ENCODE results near the gene RHEB. TPM values are rescaled to one million over a fixed set of nuclear protein-coding genes. Genes with fewer than 3 reads are reported as not detected.

RHEB gene, protein sequence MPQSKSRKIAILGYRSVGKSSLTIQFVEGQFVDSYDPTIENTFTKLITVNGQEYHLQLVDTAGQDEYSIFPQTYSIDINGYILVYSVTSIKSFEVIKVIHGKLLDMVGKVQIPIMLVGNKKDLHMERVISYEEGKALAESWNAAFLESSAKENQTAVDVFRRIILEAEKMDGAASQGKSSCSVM
- 100 to 1,000 TPM in 1 of 10 donors, 10 to 100 TPM in 9; 77.1 to 108 (median 86.1) TPM for polyA plus RNA-seq (ENCODE audit: insufficient read length in 10 of 10)
- long read RNA-seq, donor 1, transcript RHEB-201 (8 exons, 2,075 nt): major isoform, 42 of 44 reads
- long read RNA-seq, donor 1, partial matches to known transcripts: 0 of 44 reads
- long read RNA-seq, donor 1, other reads (novel, unspliced or antisense): 0 of 44 reads
- long read RNA-seq, donor 2, transcript RHEB-201 (8 exons, 2,075 nt): major isoform, 30 of 31 reads
- long read RNA-seq, donor 2, partial matches to known transcripts: 0 of 31 reads
- long read RNA-seq, donor 2, other reads (novel, unspliced or antisense): 0 of 31 reads
- long read RNA-seq, donor 3, partial matches to known transcripts: 0 of 1 reads
- long read RNA-seq, donor 3, other reads (novel, unspliced or antisense): 0 of 1 reads
- long read RNA-seq, donor 4, transcript RHEB-201 (8 exons, 2,075 nt): major isoform, 30 of 30 reads
- long read RNA-seq, donor 4, partial matches to known transcripts: 0 of 30 reads
- long read RNA-seq, donor 4, other reads (novel, unspliced or antisense): 0 of 30 reads
- long read RNA-seq, donor 5, transcript RHEB-201 (8 exons, 2,075 nt): major isoform, 34 of 34 reads
- long read RNA-seq, donor 5, partial matches to known transcripts: 0 of 34 reads
- long read RNA-seq, donor 5, other reads (novel, unspliced or antisense): 0 of 34 reads
- long read RNA-seq, donor 6, transcript RHEB-201 (8 exons, 2,075 nt): major isoform, 51 of 52 reads
- long read RNA-seq, donor 6, partial matches to known transcripts: 0 of 52 reads
- long read RNA-seq, donor 6, other reads (novel, unspliced or antisense): 0 of 52 reads
- long read RNA-seq, donor 7, transcript RHEB-201 (8 exons, 2,075 nt): major isoform, 26 of 27 reads
- long read RNA-seq, donor 7, partial matches to known transcripts: 0 of 27 reads
- long read RNA-seq, donor 7, other reads (novel, unspliced or antisense): 0 of 27 reads
- long read RNA-seq, donor 8, transcript RHEB-201 (8 exons, 2,075 nt): major isoform, 26 of 26 reads
- long read RNA-seq, donor 8, partial matches to known transcripts: 0 of 26 reads
- long read RNA-seq, donor 8, other reads (novel, unspliced or antisense): 0 of 26 reads
- long read RNA-seq, donor 9, partial matches to known transcripts: 0 of 4 reads
- long read RNA-seq, donor 9, other reads (novel, unspliced or antisense): 0 of 4 reads

DNA sequence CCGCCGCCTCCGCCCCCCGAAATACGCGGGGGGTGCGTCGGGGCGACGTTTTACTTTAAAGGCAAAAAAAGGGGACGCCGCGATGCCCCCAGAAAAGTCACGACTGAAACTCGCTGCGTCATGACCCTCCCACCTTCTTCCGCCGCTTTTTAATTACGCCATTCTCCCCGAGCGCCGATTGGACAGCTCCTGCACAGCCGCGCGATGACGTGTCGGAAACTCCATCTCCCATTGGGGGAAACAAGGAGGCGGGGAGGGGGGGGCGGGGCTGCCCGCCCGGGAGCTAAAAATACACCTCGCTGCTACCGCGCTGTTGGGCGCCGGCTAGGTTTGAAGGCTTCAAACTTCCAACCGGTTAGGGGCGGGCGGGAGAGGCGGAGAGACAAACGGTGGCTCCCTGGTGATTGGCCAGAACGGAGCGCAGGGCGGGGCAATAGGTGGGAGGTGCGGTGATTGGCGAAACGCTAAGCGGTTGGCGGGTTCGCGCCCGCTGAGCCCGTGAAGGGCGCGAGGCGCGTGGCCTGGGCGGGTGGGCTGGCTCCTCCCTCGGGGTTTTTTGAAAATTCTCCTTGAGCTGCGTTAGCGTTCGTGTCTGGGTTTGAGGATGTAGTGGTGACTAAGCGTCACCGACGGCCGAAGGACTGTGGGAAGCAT is at the start of gene RHEB:
TSS of gene RHEB (minus strand) at position 131 of the 654 bp plus-strand sequence. CDS start 384 bp downstream, outside the sequence.
- DNase-seq: peak; percentile 99 to 100 (median 100)

DNA sequence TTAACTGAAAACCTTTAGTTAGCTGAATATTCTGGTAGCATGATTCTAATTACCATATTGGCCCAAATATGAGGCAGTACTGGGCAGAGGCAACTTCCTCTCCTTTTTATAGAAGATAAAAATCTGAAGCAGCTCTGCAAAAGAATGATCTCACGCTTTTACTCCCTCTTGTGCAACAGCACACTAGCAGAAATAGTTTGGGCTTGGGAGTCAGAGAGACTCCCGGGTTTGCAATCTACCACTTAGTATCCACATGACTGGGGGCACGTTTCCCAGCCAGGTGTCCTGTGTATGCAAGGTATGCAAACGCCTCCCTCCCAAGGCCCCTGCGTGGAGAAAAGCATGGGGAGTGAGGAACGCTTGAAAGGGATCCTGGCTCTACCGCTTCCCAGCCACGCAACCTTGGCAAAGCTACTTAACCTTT is 47.2 kb upstream of the RHEB start:
- peak; percentile 18 to 56 (median 26) for DNase-seq

DNA sequence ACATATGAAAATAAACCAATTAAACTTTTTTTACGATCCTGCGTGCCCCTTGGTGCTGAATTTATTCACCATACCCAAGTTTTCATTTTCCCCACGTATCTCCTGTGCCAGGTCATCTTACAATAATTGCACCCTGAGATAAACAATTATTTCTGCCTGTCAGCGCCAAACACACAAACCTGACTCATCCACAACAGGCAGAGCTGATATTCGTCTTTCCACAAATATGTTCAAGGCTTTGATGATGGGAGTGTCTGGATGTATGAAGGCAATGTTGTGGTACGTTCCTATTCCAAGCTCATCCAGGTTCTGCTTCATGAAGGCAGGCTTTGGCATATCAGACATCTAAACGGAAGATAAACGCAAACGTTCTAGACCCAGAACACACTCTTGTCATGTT is 45.8 kb upstream of the RHEB start:
- peak in 1 of 3 donors; percentile 17 for DNase-seq

DNA sequence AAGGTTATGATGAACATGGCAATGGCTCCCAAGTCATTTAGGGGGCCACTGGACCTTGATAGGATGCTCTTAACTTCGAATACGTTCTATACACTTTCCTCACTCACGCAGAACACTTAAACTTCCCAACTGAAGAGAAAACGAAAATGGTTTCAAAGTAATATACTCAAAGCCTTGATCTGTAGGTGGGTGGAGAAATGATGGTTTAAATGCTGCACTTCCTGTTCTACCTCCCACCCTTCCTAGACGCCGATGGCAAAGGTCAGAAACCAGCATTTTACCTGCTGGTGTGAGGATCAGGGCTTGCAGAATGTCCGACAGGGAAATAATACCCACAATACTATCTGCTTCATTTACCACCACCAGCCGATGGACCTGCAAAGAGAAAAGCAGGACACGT is 40.5 kb upstream of the RHEB start:
- no peak for DNase-seq

DNA sequence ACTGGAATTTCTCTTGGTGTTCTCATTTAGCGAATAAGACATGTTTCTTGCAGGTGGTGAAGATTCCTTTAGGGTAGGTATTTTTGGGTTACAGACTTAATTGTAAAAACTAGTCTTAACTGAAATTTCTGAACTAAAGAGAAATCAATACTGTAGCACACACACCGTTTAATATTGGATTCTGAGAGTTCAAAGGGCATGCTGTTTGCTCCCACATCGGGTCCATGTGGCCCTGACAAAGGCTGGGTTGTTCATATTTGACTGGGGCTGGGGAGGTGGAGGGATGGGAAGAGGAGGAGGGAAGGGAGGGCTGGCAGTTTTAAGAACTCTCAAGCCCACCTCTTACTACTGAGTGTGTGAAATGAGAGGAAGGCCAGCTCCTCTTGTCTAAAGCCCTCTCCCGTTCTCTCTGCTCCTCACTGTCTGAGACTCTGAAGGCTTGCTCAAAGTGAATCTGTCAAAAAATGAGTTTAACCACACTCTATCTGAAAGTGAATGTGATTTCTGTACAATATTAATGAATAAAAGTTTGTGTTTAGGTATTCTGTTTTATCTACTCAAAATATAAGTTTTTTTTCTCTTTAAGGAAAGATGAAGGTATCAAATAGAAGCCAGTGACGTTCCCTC is 40.0 kb upstream of the RHEB start:
- DNase-seq: no peak

DNA sequence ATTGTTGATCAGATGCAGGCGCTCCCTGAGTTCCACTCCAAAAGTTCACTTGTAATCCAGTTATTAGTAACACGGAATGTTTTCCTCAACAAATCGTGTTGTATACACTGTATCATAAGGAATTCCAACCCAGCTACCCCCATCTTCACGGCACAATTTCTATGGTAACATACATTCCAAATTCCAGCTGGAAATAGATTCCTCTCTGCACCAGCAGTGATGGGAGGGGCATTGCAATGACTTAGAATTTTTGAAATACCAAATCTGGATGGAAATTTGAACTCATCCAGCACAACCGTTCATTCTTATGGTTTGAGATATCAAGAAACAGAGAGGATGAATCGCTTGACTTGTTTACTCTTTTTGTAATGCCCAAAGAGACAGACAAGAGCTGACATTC is 38.9 kb upstream of the RHEB start:
- DNase-seq: peak in 1 of 3 donors; percentile 71

DNA sequence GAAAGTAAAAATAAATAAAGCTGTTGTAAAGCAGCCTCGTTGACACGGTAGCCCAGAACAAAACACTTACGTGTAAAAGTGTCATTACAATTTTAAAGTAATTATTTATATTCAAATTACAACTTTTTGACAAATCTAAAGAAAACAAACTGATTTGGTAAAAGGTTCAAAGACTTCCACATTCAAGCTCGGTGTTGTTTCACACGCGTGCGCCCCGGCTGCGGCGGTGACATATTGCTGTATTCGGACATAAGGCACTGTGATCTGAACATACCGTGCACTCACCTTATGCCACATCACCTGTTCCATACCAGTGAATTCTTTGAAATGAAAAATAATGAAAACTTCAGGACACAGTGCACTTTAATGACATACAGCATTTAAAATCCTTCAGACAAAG is 36.9 kb upstream of the RHEB start:
- DNase-seq: no peak

DNA sequence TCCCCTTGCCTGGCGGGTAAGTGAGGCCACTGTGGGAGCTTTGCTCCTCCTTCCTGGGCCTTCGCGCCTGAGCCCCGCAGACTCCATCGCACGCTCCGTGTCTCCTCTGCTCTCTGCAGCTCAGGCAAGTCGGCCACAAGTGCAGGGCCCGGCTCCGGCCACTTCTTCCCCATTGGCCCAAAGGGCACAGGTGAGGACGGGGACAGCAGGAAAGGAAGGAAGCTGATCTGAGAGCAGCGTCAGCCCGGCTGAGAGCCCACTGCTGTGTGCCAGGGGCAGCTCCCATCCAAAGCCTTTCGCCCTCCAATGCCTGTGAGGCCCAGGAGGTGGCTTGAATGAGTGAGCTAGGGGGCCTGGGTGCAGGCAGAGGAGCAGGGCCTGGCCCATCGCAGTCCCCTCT is 33.7 kb upstream of the RHEB start:
- no peak for DNase-seq

DNA sequence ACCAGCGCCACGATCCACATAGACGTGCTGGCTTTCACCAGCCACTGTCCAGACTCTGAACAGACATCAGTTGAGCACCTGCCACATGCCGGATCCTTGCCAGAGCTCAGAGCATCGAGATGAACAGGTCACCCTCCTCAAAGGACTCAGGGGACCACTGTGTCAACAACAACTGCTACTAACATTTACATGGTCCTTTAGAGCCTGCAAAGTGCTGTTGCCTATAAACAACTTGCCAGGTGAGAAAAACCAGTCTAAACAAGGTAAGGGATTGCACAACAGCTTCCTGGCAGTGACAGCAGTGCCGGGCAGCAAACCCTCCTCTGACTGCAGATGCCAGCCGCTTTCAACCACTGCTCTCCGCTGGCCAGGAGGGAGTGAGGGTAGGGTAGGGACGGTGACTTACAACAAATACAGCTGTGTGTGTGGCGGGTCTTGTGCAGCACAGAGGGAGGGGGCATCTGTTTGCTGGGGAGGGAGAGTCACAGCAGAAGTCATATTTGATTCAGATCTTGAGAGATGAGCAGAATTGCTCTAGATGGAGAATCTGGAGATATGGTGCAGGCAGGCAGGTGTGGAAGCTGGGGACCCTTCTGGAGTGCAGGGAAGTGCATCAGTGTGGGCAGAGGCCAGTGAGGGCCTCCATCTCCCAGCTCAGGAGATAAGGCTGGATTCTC is 32.8 kb upstream of the RHEB start:
- no peak for DNase-seq

DNA sequence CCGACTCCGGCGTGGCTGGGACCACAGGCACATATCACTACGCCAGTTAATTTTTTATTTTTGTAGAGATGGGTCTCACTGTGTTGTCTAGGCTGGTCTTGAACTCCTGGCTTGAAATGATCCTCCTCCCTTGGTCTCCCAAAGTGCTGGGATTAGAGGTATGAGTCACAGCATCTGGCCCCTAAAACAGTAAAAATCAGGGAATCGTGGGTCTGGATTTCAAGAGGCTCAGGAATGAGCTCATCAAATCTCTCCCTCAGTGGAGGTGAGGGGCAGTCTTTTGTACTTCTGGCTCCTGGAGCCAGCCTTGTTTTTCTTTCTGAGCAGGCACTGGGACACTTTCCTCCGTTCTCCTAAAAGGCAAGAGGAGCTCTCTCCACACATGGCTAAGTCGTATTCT is 32.1 kb upstream of the RHEB start:
- DNase-seq: no peak

DNA sequence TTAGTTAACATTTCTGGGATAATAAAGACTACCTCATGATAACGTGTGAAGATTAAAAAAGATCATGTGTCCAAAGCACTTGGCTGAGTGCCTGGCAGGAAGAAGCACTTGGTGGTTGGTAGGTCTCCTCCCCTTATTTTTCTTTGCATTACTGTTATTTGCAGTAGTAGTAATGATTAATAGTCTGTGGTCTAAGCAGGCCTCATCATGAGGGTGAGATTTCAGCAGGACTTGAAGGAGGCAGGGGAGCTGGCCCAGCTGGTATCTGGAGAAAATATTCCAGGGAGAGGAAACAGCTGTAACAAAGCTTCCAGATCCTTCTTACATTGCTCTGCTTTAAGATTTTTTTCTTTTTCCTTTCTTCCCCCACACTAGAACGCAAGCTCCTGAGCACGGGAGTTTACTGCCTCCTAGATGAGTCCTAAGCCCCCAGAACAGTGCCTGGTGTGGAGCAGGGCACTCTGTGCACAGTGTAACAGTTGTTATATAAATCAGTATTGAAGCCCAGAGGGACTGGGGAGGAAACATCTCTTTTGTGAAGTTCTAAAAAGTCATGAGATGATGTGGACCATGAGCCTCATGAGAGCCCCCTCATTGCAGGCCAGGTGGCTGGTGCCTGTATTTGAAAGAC is 31.1 kb upstream of the RHEB start:
- peak in 1 of 3 donors; percentile 48 for DNase-seq

DNA sequence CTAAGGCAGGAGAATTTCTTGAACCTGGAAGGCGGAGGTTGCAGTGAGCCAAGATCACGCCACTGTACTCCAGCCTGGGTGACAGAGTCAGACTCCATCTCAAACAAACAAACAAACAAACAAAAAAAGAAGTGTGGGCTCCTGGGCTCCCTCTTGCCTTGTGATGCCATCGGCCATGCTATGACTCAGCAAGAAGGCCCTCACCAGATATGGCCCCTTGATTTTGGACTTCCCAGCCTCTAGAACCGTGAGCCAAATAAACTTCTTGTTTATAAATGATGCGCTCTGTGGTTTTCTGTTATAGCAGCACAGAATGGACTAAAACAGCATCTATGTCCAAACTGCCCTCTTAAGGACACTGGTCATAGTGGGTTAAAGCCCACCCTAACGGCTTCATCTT is 29.9 kb upstream of the RHEB start:
- no peak for DNase-seq

DNA sequence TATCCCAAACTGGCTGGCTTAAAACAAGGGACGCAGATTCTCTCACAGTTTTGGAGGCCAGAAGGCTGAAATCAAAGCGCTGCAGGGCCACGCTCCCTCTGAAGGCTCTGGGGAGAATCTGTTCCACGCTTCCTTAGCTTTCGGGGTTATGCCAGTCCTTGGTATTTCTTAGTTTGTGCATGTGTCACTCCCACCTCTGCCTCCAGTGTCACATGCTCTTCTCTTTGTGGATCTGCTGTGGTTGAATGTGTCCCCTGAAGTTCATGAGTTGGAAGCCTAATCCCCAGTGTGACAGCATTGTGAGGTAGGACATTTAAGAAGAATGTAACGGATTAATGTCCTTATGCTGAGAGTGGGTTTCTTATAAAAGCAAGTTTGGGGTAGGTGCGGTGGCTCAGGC is 29.4 kb upstream of the RHEB start:
- DNase-seq: no peak

DNA sequence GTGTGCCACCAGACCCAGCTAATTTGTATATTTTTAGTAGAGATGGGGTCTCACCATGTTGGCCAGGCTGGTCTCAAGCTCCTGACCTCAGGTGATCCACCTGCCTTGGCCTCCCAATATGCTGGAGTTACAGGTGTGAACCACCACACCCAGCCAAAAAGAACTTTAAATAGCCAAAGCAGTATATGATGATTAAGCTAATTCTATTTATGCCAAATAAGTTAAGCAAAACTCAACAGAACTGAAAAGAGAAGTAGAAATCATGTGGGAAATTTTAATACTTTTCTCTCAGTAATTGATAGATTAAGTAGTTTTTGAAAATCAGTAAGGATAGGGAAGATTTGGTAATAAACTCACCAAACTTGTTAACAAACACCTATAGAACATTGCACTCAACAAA is 24.5 kb upstream of the RHEB start:
- no peak for DNase-seq

DNA sequence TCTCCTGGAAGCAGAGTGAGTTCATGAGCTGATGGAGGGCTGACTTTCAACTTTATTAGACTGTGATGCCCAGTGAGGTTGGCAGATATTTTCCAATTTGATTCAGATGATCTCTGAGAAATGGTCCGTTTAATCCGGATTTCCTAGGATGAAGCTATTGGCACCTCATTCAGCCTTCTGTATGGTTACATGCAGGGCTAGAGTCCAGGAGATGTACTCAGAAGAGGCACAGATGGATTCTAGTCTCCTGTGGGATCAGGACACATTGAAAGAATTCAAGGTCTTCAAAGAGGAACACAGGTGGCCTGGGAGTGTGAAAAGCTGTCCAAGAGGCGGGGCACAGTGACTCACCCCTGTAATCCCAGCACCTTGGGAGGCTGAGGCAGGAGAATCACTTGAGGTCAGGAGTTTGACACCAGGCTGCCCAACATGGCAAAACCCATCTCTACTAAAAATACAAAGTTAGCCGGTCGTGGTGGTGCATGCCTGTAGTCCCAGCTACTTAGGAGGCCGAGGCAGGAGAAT is 23.0 kb upstream of the RHEB start:
- DNase-seq: no peak

DNA sequence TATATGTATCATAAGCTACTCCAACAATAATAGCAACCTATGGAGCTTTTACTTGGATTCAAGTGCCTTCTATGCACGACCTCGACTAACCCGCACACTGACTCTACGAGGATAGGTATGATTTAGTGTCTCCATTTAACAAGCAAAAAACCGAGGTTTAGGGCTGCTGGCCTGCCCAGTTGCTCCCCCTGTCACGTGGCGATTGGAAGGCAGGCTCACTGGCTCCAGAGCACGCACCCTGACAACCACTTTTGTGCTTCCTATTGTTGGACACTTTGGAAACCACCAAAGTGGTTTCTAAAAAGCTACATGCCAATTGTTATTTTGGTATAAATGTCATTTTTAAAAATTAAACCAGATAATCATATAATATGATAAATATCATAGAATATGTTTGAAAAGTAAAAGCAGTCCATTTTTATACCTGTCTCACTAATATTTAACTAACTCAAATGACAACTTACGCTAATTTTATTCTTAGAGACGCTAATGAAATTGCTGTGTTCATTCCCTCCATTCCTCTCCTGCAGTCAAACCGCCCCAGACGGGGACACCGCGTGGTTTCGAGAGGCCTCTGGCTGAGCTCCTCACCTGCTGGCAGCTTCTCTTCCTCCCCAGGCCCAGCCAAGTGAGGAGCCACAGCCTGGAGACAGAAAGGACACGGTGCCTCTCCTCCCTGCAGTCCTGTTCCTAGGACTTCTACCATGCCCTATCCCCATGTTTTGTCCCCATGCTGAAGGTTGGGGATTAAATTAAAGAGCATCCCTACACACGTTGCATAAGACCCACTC is 22.2 kb upstream of the RHEB start:
- no peak for DNase-seq

DNA sequence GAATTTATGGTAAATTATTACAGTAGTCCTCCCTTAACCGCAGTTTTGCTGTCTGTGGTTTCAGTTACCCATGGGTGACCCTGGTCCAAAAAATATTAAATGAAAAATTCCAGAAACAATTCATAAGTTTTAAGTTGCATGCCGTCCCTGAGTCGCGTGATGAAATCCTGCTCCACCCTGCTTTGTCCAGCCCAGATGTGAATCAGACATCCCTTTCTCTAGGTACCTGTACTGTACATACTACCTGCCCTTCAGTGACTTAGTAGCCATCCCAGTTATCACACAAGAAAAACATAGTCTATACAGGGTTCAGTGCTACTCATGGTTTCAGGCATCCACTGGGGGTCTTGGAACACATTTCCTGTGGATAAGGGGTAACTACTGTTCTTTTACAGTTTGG is 20.5 kb upstream of the RHEB start:
- no peak for DNase-seq

DNA sequence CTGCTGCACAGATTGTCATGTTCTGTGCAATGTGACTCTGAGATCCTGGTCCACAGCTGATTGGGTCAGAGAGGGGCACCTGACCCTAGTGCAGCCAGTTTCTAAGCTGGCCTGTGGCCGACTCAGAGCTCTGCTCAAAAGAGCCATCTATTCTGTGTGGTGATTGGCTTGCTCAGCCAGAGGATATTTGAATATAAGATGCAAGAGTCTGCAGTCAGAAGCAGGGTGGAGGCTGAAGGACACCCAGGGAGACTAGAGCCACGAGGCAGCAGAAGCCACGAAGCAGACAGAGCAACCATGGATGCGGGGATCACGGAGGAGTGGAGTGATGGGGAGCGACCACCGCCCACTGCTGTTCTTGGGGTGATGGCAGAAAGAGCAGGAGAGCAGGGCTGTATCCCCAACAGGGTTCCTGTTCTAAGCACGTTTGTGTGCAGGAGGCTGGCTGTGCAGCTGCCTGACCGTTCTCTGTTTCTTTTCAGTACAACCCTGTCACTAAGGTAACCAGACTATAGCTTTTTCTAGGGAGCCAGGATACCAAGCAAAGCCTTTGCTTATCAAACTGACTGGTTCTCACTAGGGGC is 19.5 kb upstream of the RHEB start:
- peak in 1 of 3 donors; percentile 26 for DNase-seq

Data from muscle of back (tissue), 13 donors.